D721Med (cell line): Measurements from ENCODE around the gene PROX2.

Source experiments
- DNase-seq: peaks from one replicate; pipeline ENCODE4 v3.0.0; 2011; ENCODE audit warnings: low spot score; ENCODE audit not compliant: insufficient read length
- FAIRE-seq: peaks from 2 replicates; lab custom pipeline; 2011; peaks lifted over from hg19 to GRCh38; lab: Jason Lieb, UNC
- CTCF ChIP-seq: IDR thresholded peaks from 2 replicates; pipeline ENCODE4 v1.5.1; 2012; ENCODE audit warnings: mild to moderate bottlenecking, control low read depth; ENCODE audit not compliant: insufficient read depth; ENCODE audit errors: missing control alignments

PROX2 gene

GRCh38 chr14:74904635-74905503 is 28.9 kb upstream of the PROX2 start:
- TF ChIP-seq CTCF, result no peak
- DNase-seq, result no peak
- no peak for FAIRE-seq

- FAIRE-seq (no peak), DNase-seq (no peak)
- no peak for TF ChIP-seq CTCF
Measured at GRCh38 chr14:74902941-74903705, 27.2 kb upstream of the PROX2 start.

GRCh38 chr14:74898694-74899093 is 22.7 kb upstream of the PROX2 start:
- no peak for TF ChIP-seq CTCF
- FAIRE-seq (no peak), DNase-seq (no peak)

GRCh38 chr14:74898083-74898482 is 22.1 kb upstream of the PROX2 start:
- TF ChIP-seq CTCF, result no peak
- DNase-seq (no peak), FAIRE-seq (no peak)

- DNase-seq (no peak), FAIRE-seq (no peak)
- TF ChIP-seq CTCF, result no peak
Measured at GRCh38 chr14:74897642-74898041, 21.7 kb upstream of the PROX2 start.

- DNase-seq (no peak), FAIRE-seq (no peak)
- no peak for TF ChIP-seq CTCF
Measured at GRCh38 chr14:74896400-74896799, 20.5 kb upstream of the PROX2 start.
